HL-60 (cell line): ENCODE data around the gene ADD2.

ENCODE experiments used
- POLR2AphosphoS5 ChIP-seq: IDR thresholded peaks from 2 replicates; pipeline ENCODE4 v1.6.1; 2012; ENCODE audit warnings: low read depth
- REST ChIP-seq: IDR thresholded peaks from 2 replicates; pipeline ENCODE4 v1.6.1; 2012; ENCODE audit warnings: low read depth; ENCODE audit not compliant: insufficient replicate concordance
- SPI1 ChIP-seq: IDR thresholded peaks from 2 replicates; pipeline ENCODE4 v1.6.1; 2012; ENCODE audit warnings: low read depth, mild to moderate bottlenecking, borderline replicate concordance
- TF ChIP-seq, protein P1 (sequence below): IDR thresholded peaks from one replicate; pipeline ENCODE4 v1.5.1; 2011; ENCODE audit warnings: low read length, control low read depth, inconsistent platforms; ENCODE audit not compliant: insufficient read depth

- TF ChIP-seq, protein P1, sequence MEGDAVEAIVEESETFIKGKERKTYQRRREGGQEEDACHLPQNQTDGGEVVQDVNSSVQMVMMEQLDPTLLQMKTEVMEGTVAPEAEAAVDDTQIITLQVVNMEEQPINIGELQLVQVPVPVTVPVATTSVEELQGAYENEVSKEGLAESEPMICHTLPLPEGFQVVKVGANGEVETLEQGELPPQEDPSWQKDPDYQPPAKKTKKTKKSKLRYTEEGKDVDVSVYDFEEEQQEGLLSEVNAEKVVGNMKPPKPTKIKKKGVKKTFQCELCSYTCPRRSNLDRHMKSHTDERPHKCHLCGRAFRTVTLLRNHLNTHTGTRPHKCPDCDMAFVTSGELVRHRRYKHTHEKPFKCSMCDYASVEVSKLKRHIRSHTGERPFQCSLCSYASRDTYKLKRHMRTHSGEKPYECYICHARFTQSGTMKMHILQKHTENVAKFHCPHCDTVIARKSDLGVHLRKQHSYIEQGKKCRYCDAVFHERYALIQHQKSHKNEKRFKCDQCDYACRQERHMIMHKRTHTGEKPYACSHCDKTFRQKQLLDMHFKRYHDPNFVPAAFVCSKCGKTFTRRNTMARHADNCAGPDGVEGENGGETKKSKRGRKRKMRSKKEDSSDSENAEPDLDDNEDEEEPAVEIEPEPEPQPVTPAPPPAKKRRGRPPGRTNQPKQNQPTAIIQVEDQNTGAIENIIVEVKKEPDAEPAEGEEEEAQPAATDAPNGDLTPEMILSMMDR = no peak
- TF ChIP-seq POLR2AphosphoS5 = no peak
- TF ChIP-seq REST = no peak
- no peak for TF ChIP-seq SPI1
Observed at GRCh38 chr2:70708376-70709199, 59.4 kb downstream of the ADD2 start.
